Kidney glomerular epithelial cell (primary cell): ENCODE results near the gene CRISP1.
"Not testable (repeated sequence)": the region's sequence is repeated elsewhere in the genome, so short reads cannot be mapped to it uniquely, and the experiment has no call there.

Source experiments
- DNase-seq: peaks from one replicate; lab custom pipeline; 2025; lab: John Stamatoyannopoulos, UW

CRISP1 gene

GRCh38 chr6:49839957-49840356 is 26.4 kb downstream of the CRISP1 start:
- DNase-seq: no peak

GRCh38 chr6:49839162-49839561 is 27.2 kb downstream of the CRISP1 start:
- DNase-seq: no peak

GRCh38 chr6:49835140-49835539 is 31.2 kb downstream of the CRISP1 start:
- DNase-seq: no peak

DNA sequence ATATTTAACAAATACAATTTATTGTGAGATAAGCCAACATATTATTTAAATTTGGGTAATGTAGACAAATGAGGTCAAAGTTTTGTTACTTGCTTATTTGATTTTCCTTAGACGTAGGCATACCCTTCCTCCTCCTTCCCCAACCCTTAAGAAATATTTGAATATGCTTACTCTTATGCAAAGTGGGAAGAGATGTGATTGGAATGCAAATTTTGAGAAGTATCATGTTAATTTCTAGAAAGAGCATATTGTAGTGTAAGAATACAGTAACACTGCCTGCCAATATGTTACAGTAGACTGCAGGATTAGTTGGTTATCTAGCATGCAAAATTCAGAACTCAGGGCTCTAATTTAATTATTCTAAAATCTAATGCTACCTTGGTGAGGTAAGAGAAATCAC is 32.9 kb downstream of the CRISP1 start:
- no peak for DNase-seq

- DNase-seq: no peak
Measured at GRCh38 chr6:49826743-49827406, 39.5 kb downstream of the CRISP1 start.

DNA sequence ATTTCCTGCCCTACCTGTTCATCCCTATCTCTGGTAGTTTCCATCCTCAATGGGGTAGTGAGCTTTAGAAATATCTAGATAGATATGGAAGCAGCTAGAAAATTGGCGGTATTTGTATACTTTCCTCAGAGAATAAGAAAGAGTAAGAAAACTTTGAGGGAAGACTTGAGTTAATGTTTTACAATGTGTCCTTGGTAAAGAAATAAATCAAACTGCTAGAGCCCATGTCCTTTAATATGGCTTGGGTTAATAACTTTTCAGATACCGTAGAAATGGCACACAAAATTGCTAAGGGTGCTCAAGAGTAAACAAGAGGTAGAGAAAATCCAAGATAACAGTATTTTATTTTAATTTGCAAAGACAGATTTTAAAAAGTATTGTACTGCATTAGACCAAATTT is 51.2 kb downstream of the CRISP1 start:
- DNase-seq: no peak

- DNase-seq: no peak
Measured at GRCh38 chr6:49813248-49813647, 53.1 kb downstream of the CRISP1 start.

DNA sequence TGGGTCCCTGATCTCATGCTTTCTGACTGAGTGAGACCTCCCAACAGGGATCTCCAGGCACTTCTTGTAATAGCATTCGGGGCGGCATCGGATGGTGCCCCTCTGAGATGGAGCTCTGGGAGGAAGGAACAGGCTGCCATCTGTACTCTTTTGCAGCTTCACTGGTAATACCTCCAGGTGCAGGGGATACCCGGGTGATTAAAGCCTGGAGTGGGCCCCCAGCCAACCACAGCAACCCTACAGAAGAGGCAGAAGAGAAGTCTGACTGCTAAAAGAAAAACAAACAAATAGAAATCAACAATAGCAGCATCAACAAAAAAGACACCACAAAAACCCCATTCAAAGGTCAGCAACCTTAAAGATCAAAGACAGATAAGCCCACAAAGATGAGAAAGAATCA is 60.2 kb downstream of the CRISP1 start:
- no peak for DNase-seq

GRCh38 chr6:49805246-49805645 is 61.1 kb downstream of the CRISP1 start:
- DNase-seq: no peak

DNA sequence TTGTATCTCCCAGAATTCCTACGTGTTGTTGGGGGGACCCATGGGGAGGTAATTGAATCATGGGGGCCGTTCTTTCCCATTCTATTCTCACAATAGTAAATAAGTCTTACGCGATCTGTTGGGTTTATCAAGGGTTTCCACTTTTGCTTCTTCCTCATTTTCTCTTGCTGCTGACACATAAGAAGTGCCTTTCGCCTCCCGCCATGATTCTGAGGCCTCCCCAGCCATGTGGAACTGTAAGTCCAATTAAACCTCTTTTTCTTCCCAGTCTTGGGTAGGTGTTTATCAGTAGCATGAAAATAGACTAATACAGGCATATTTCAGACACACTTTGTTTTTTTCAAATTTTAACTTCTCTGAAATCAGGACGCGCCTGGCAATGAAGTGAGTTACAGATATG is 64.8 kb downstream of the CRISP1 start:
- DNase-seq: no peak

- no peak for DNase-seq
Measured at GRCh38 chr6:49799090-49799489, 67.2 kb downstream of the CRISP1 start.

DNA sequence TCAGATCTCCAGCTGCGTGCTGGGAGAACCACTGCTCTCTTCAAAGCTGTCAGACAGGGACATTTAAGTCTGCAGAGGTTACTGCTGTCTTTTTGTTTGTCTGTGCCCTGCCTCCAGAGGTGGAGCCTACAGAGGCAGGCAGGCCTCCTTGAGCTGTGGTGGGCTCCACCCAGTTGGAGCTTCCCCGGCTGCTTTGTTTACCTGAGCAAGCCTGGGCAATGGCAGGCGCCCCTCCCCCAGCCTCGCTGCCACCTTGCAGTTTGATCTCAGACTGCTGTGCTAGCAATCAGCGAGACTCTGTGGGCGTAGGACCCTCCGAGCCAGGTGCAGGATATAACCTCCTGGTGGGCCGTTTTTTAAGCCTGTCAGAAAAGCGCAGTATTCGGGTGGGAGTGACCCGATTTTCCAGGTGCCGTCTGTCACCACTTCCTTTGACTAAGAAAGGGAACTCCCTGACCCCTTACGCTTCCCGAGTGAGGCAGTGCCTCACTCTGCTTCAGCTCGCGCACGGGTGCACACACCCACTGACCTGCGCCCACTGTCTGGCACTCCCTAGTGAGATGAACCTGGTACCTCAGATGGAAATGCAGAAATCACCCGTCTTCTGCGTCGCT is 69.4 kb downstream of the CRISP1 start:
- not testable (repeated sequence) for DNase-seq

GRCh38 chr6:49790341-49790740 is 76.0 kb downstream of the CRISP1 start:
- DNase-seq: no peak

DNA sequence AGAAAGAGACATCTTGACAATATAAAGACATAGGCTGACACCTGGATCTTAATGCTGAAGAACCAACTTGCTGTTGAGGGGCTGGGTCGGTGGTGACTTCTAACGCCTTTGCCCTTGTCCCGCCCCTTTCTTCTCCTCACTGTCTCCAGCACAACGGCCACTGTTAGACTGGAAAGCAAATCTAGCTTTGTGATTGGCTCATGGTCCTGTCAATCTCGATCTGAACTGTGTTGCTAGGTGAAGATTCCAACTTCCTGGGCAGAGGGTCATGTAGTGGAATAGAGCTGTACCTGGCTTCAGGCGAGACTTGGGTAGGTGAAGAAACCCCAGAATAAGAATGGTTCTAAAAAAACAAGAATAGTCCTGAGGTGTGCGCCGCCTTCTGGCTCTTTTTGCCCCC is 79.2 kb downstream of the CRISP1 start, which contains the start of gene PGK2:
Gene PGK2 (minus strand): TSS at position 110 of the 400 bp plus-strand sequence. CDS start 98 bp downstream, at position 12.
- no peak for DNase-seq

GRCh38 chr6:49784272-49784671 is 82.1 kb downstream of the CRISP1 start:
- no peak for DNase-seq
